ENCODE data around the gene DHX35. TPM values are rescaled to one million over a fixed set of nuclear protein-coding genes. Genes with fewer than 3 reads are reported as not detected.
A peak's percentile ranks its signal among the peaks of the same experiment; 100 is the strongest.

DHX35 gene
- total and polyA plus RNA-seq, 2 of the 13 experiments (the other 11 are each of a cell fraction or from before 2014, with no cell fraction given) = 25.8 to 28.7 TPM

DNA sequence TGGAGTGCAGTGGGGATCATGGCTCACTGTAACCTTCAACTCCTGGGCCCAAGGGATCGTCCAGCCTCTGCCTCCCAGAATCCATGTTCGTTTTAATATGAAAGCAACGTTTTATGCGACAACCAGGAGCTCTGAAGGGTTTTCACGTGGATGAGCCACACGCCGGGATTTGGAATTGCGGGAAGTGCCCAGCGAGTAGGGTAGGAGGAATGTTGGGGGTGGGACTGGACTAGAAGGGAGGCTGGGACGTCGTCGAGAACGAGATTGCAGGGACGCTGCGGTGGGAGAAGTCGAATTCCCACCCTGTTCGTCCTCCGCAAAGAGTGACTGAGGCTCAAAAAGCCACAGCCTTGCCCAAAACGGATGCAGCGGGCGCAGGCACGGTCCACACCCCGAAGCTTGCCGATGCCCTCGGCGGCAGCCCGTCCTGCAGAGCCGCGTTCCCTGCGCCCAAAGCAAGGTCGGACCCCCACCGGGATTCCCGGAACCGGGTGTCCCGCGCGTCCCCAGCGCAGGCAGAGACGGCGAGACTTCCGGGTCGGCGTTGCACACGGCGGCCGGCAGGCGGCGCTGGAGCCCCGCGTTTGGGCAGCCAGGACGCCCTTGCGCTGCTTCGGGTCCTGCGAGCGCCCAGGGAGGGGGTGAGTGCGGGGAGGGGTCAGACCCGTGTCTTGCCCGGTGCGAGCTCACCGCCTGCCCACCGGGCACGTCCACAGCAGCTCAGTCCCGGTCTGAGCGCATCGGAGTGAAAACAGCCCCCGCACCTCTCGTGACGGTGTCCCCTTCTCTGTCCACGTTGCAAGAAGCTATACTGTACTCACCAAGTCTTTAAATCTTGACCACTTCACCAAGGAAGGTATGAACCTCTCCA is 87.8 kb downstream of the DHX35 start (continued):
- TF ChIP-seq, protein P1, sequence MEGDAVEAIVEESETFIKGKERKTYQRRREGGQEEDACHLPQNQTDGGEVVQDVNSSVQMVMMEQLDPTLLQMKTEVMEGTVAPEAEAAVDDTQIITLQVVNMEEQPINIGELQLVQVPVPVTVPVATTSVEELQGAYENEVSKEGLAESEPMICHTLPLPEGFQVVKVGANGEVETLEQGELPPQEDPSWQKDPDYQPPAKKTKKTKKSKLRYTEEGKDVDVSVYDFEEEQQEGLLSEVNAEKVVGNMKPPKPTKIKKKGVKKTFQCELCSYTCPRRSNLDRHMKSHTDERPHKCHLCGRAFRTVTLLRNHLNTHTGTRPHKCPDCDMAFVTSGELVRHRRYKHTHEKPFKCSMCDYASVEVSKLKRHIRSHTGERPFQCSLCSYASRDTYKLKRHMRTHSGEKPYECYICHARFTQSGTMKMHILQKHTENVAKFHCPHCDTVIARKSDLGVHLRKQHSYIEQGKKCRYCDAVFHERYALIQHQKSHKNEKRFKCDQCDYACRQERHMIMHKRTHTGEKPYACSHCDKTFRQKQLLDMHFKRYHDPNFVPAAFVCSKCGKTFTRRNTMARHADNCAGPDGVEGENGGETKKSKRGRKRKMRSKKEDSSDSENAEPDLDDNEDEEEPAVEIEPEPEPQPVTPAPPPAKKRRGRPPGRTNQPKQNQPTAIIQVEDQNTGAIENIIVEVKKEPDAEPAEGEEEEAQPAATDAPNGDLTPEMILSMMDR (CRISPR knock-in tag; IDR thresholded peaks at IDR 0.05) = peak; percentile 100
- TF ChIP-seq IRX3 (CRISPR knock-in tag; IDR thresholded peaks at IDR 0.05; ENCODE audit: borderline replicate concordance, low read depth) (peak; percentile 95; the same call in 1 of the 2 replicates), ZNF292 (CRISPR knock-in tag; IDR thresholded peaks at IDR 0.05; ENCODE audit: borderline replicate concordance, low read depth) (peak; percentile 87), CENPT (CRISPR knock-in tag; IDR thresholded peaks at IDR 0.05; ENCODE audit: low read depth) (0 out of 2 replicates have a peak, but pooled peaks have one; percentile 39), TOPORS (CRISPR knock-in tag; IDR thresholded peaks at IDR 0.05) (no peak; the same call in 1 of the 2 replicates), ZNF317 (CRISPR knock-in tag; IDR thresholded peaks at IDR 0.05) (peak; percentile 82), ZNF615 (CRISPR knock-in tag; IDR thresholded peaks at IDR 0.05; ENCODE audit: borderline replicate concordance) (no peak; the same call in 1 of the 2 replicates), ZFP41 (CRISPR knock-in tag; IDR thresholded peaks at IDR 0.05; ENCODE audit: borderline replicate concordance) (peak; percentile 96), ZNF33A (CRISPR knock-in tag; IDR thresholded peaks at IDR 0.05; ENCODE audit: borderline replicate concordance) (peak; percentile 98), KLF16 (CRISPR knock-in tag; IDR thresholded peaks at IDR 0.05) (peak in 1 of 2 experiments; percentile 98; a peak in 2 of 4 replicates), ZNF766 (CRISPR knock-in tag; IDR thresholded peaks at IDR 0.05; ENCODE audit: borderline replicate concordance) (peak; percentile 76; the same call in 1 of the 2 replicates), SIX4 (CRISPR knock-in tag; IDR thresholded peaks at IDR 0.05) (peak; percentile 55; the same call in 1 of the 2 replicates), JUN (CRISPR knock-in tag; IDR thresholded peaks at IDR 0.05) (peak; percentile 73; the same call in 1 of the 2 replicates), SOX13 (IDR thresholded peaks at IDR 0.05) (no peak; the same call in 1 of the 2 replicates), SOX13 (CRISPR knock-in tag; conservative IDR thresholded peaks at IDR 0.05 in 1 of 2, IDR thresholded peaks at IDR 0.05 in 1 of 2) (peak in 1 of 2 experiments; percentile 62; a peak in 2 of 4 replicates), TCF7 (IDR thresholded peaks at IDR 0.05; ENCODE audit: low read depth) (no peak; the same call in 1 of the 2 replicates), SP4 (CRISPR knock-in tag; IDR thresholded peaks at IDR 0.05) (no peak)
- TF ChIP-seq, protein P2, sequence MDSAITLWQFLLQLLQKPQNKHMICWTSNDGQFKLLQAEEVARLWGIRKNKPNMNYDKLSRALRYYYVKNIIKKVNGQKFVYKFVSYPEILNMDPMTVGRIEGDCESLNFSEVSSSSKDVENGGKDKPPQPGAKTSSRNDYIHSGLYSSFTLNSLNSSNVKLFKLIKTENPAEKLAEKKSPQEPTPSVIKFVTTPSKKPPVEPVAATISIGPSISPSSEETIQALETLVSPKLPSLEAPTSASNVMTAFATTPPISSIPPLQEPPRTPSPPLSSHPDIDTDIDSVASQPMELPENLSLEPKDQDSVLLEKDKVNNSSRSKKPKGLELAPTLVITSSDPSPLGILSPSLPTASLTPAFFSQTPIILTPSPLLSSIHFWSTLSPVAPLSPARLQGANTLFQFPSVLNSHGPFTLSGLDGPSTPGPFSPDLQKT (CRISPR knock-in tag; IDR thresholded peaks at IDR 0.05; ENCODE audit: borderline replicate concordance) = 0 out of 2 replicates have a peak, but pooled peaks have one; percentile 54
- TF ChIP-seq, protein P3, sequence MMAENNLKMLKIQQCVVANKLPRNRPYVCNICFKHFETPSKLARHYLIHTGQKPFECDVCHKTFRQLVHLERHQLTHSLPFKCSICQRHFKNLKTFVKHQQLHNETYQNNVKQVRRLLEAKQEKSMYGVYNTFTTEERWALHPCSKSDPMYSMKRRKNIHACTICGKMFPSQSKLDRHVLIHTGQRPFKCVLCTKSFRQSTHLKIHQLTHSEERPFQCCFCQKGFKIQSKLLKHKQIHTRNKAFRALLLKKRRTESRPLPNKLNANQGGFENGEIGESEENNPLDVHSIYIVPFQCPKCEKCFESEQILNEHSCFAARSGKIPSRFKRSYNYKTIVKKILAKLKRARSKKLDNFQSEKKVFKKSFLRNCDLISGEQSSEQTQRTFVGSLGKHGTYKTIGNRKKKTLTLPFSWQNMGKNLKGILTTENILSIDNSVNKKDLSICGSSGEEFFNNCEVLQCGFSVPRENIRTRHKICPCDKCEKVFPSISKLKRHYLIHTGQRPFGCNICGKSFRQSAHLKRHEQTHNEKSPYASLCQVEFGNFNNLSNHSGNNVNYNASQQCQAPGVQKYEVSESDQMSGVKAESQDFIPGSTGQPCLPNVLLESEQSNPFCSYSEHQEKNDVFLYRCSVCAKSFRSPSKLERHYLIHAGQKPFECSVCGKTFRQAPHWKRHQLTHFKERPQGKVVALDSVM (CRISPR knock-in tag; IDR thresholded peaks at IDR 0.05) = peak; percentile 69
- TF ChIP-seq, protein P4, sequence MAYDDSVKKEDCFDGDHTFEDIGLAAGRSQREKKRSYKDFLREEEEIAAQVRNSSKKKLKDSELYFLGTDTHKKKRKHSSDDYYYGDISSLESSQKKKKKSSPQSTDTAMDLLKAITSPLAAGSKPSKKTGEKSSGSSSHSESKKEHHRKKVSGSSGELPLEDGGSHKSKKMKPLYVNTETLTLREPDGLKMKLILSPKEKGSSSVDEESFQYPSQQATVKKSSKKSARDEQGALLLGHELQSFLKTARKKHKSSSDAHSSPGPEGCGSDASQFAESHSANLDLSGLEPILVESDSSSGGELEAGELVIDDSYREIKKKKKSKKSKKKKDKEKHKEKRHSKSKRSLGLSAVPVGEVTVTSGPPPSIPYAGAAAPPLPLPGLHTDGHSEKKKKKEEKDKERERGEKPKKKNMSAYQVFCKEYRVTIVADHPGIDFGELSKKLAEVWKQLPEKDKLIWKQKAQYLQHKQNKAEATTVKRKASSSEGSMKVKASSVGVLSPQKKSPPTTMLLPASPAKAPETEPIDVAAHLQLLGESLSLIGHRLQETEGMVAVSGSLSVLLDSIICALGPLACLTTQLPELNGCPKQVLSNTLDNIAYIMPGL (CRISPR knock-in tag; IDR thresholded peaks at IDR 0.05; ENCODE audit: borderline replicate concordance in 1 of 2, low read depth in 1 of 2) = peak; percentile 100

Measured in HepG2 (cell line).